Activated T-cell treated with anti-CD3 and anti-CD28 coated beads for 1 hour (primary cell): ENCODE measurements around the gene WDR7.
"Not testable (repeated sequence)": the region's sequence is repeated elsewhere in the genome, so short reads cannot be mapped to it uniquely, and the experiment has no call there.

Source experiments
- DNase-seq: peaks from one replicate; pipeline ENCODE4 v3.0.0-alpha.2; 2020; ENCODE audit warnings: low read depth

WDR7 gene

GRCh38 chr18:56654280-56654679 is 3.1 kb downstream of the WDR7 start:
- not testable (repeated sequence) for DNase-seq

- no peak for DNase-seq
These were observed 7.1 kb downstream of the WDR7 start for GRCh38 chr18:56658261-56658660.

DNA sequence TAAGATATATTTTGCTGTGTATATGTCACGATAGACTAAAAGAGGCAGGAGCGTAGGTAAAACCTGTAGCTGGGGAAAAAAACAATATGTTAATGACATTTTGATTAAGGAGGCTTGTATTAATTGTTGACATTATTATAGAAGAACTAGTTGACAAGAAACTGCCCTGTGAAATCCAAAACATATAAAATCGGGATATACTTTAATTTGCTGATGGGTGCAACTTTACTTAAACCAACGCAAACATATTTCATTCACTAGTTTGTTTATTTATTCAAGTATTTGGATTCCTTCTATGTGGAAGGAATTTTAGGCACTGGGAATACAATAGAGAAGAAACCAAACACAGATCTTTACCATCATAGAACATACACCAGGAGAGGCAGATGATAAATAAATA is 8.0 kb downstream of the WDR7 start:
- no peak for DNase-seq

- DNase-seq = no peak
These were observed 9.5 kb downstream of the WDR7 start for GRCh38 chr18:56660655-56661054.

DNA sequence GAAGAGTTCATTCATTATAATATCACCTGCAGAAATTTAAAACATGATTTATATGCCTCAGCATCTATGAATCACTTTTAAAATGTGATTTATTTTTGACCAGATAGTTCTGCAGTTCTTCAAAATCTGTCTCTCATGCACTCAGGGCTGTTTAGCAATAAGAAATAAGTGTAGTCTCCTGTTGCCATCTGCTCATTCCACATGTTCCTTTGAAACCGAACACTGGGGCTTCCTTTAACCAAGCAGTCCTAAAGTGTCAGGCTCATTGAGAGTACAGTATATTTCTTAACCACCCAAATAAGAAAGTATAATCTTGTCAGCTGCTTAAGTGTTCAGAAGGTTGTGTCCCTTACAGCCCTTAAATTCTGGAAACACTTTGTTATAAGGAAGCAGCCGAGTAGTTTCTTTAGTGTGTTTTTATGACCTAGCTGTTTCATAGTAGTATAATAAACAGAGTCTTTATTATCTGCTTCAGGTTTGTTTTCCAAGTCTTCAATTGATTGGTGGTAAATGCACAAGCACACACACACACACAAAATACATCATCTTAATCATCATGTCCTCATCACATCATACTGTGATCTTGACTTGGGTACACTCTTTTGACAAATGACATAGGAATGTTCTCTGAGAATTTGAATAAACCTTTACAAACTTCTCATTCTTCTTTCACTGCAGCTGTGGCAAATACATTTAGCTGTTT is 10.4 kb downstream of the WDR7 start:
- DNase-seq = no peak

GRCh38 chr18:56662063-56662408 is 10.9 kb downstream of the WDR7 start:
- DNase-seq = no peak

DNA sequence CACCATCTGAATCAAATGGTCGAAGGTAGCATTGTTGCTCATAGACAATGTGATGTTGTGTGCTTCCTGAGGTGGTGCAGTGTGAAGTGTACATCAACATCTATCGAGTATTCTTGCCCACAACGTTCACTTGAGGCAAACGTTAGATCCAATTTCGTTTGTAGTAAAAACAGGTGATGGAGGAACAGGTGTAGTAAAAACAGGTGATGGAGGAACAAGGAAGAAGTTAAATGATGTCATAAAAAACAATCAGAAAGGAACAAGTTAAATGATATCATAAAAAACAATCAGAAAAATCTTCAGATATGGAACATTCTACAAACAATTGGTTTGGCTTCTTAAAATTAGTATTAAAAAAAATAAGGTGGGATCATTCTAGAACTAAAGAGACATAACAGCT is 11.3 kb downstream of the WDR7 start:
- DNase-seq = no peak

- DNase-seq = no peak
These were observed 11.7 kb downstream of the WDR7 start for GRCh38 chr18:56662902-56663301.

DNA sequence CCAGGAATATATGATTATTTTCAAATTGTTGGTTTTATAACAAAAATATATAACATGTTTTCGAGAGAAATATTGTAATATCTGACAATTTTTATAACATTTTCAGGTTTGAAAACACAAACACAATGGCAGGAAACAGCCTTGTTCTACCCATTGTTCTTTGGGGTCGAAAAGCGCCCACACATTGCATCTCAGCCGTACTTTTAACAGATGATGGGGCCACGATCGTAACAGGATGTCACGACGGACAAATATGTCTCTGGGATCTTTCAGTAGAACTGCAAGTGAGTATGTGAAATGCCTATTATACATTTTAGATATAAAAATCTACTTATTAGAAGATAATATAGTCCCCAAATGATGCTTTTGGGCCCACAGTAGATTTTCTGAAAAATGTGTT is 21.2 kb downstream of the WDR7 start:
- no peak for DNase-seq

GRCh38 chr18:56672981-56673380 is 21.8 kb downstream of the WDR7 start:
- DNase-seq = no peak

DNA sequence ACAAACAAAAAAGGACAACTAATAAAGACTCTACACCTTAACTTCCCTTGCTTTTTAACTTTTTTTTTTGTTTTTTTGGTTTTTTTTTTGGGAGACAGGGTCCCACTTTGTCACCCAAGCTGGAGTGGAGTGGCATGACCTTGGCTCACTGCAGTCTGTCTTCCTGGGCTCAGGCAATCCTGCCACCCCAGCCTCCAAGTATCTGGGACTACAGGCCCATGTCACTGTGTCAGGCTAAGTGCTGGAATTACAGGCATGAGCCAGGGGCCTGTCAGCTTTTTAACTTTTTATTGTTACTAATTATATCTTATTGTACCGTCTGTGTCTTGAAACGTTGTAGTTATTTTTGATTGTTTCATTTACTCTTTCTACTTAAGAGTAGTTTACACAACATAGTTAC is 25.5 kb downstream of the WDR7 start:
- DNase-seq = no peak

DNA sequence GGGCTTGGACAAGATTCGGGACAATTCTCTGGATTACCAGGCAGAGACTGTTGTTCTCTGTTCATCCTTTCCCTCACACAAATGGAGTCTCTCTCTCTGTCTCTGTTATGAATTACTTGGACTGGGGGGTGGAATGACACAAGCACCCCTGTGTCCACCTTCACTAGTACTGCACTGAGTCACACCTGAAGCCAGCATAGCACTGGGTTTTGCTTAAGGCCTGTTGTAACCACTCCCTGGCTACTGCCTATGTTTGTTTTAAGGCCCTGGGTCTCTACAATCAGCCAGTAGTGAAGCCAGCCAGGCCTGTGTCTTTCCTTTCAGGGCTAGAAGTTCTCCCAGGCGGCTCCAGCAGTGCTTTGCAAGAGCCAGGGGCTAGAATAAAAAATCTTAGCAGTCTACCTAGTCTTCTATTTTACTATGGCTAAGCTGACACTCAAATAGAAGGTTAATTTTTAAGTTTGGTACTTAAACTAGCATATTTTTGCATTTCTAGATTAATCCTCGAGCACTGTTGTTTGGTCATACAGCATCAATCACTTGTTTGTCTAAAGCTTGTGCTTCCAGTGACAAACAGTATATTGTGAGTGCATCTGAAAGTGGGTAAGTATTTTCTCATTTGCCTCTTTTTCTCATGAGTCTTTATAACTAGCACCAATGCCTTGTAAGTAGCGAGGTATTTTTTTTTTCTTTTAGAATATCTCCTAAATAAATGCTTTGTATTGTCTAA is 27.8 kb downstream of the WDR7 start:
- DNase-seq = no peak

GRCh38 chr18:56684277-56684676 is 33.1 kb downstream of the WDR7 start:
- no peak for DNase-seq

- DNase-seq = no peak
These were observed 40.4 kb downstream of the WDR7 start for GRCh38 chr18:56691530-56691929.

- DNase-seq = no peak
These were observed 45.8 kb downstream of the WDR7 start for GRCh38 chr18:56696966-56697365.

DNA sequence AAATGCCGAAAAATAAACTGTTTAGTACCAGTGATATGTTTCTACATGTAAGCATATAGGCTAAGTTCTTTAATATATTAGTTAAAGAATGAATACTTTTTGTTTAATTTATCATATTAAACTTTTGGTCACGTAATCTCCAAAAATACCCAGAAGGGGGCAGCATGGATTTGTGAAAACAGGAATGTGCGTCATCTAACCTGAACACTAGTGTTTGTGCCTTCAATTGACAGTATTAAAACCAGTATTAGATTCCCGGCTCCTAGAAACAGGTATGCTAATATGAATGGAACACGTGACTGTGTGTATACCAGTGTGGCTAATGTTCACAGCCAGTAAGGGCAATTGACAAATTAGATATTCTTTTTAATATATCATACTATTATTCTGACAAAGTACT is 51.8 kb downstream of the WDR7 start:
- no peak for DNase-seq

GRCh38 chr18:56709463-56709862 is 58.3 kb downstream of the WDR7 start:
- DNase-seq = no peak

- no peak for DNase-seq
These were observed 60.7 kb downstream of the WDR7 start for GRCh38 chr18:56711708-56712445.

- DNase-seq = no peak
These were observed 61.6 kb downstream of the WDR7 start for GRCh38 chr18:56712761-56713160.

- DNase-seq = no peak
These were observed 64.0 kb downstream of the WDR7 start for GRCh38 chr18:56715121-56715520.

DNA sequence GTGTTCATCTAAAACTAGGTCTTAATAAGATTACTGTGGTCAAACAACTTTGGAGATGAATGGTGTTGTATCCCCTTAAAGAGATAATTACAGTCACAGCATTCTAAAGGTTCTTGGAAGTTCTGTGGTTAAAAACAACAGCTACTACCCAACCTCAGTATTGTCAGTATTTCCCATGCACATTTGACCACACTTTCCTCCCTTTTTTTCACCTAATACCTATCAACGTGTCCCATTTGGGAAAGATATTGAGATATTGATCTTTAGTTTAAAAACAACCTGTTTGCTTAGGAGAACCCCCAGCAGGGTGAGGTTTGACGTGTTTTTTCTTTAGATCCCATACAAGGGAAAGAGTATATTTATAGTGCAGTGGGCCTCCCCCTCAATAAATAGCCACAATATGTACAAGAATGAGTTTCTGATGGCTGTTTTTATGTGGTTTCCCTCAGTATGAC is 65.6 kb downstream of the WDR7 start:
- DNase-seq = no peak

GRCh38 chr18:56721031-56721430 is 69.9 kb downstream of the WDR7 start:
- DNase-seq = no peak

GRCh38 chr18:56721491-56721890 is 70.3 kb downstream of the WDR7 start:
- DNase-seq = no peak
